AG10803 (cell line): Measurements from ENCODE around the gene OCLN.
"Not testable (repeated sequence)": the region's sequence is repeated elsewhere in the genome, so short reads cannot be mapped to it uniquely, and the experiment has no call there.

Source experiments
- DNase-seq: peaks from one replicate; pipeline ENCODE4 v3.0.0; 2010; ENCODE audit warnings: low read depth
- H3K4me3 ChIP-seq: 2 replicates; pipeline ENCODE4 v1.5.1; 2011; ENCODE audit warnings: mild to moderate bottlenecking, low read length, control low read depth
- CTCF ChIP-seq: conservative IDR thresholded peaks from 2 replicates; pipeline ENCODE4 v1.5.1; 2011; ENCODE audit warnings: mild to moderate bottlenecking, low read length, control low read depth, inconsistent platforms

Gene OCLN

GRCh38 chr5:69509212-69509611, 16.6 kb downstream of the OCLN start:
- no peak for TF ChIP-seq CTCF
- no peak overlapping the region for H3K4me3 ChIP-seq

GRCh38 chr5:69510694-69511093, 18.1 kb downstream of the OCLN start:
- no peak for TF ChIP-seq CTCF
- no peak overlapping the region for H3K4me3 ChIP-seq
- DNase-seq, result no peak

More at GRCh38 chr5:69509212-69509611, 16.6 kb downstream of the OCLN start:
- DNase-seq, result no peak

GRCh38 chr5:69512740-69513260, 20.2 kb downstream of the OCLN start:
- TF ChIP-seq CTCF, result no peak
- peak; percentile 49 for DNase-seq
- H3K4me3 ChIP-seq, result no peak overlapping the region

GRCh38 chr5:69515570-69515969, 23.0 kb downstream of the OCLN start:
- not testable (repeated sequence) for H3K4me3 ChIP-seq, DNase-seq

- TF ChIP-seq CTCF, result no peak
- H3K4me3 ChIP-seq, result no peak overlapping the region
- no peak for DNase-seq
These were observed 24.2 kb downstream of the OCLN start for GRCh38 chr5:69516769-69517168.

- H3K4me3 ChIP-seq, result no peak overlapping the region
- TF ChIP-seq CTCF, result no peak
- no peak for DNase-seq
These were observed 25.2 kb downstream of the OCLN start for GRCh38 chr5:69517763-69518212.

GRCh38 chr5:69519285-69519684, 26.7 kb downstream of the OCLN start:
- DNase-seq, result no peak
- no peak overlapping the region for H3K4me3 ChIP-seq
- TF ChIP-seq CTCF, result no peak

- DNase-seq, result no peak
- TF ChIP-seq CTCF, result no peak
- H3K4me3 ChIP-seq, result no peak overlapping the region
These were observed 29.4 kb downstream of the OCLN start for GRCh38 chr5:69522035-69522434.
